ENCODE data around the gene NTM.

DNA sequence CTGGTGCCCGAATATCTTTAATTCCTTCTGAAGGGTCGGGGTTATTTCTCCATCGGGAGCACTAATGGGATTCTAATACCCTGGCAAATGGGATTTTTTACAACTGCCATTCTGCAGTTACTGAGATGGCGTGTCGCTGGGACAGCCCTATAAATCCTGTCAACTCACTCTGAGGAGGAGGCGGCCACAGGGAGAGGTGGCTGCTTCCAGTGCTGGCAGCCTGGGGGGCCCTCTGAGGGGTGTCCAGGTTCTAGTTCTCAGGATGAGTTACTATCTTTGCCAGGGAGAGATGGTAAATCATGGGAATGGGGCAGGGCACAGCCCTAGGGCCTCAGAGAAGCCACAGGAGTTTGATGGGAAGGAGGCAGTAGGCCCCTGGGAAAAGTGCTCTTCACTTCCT, 135.9 kb downstream of the NTM start:
- TF ChIP-seq, protein P1, sequence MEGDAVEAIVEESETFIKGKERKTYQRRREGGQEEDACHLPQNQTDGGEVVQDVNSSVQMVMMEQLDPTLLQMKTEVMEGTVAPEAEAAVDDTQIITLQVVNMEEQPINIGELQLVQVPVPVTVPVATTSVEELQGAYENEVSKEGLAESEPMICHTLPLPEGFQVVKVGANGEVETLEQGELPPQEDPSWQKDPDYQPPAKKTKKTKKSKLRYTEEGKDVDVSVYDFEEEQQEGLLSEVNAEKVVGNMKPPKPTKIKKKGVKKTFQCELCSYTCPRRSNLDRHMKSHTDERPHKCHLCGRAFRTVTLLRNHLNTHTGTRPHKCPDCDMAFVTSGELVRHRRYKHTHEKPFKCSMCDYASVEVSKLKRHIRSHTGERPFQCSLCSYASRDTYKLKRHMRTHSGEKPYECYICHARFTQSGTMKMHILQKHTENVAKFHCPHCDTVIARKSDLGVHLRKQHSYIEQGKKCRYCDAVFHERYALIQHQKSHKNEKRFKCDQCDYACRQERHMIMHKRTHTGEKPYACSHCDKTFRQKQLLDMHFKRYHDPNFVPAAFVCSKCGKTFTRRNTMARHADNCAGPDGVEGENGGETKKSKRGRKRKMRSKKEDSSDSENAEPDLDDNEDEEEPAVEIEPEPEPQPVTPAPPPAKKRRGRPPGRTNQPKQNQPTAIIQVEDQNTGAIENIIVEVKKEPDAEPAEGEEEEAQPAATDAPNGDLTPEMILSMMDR (IDR thresholded peaks at IDR 0.05; ENCODE audit: low read depth, low read length) = no peak
- TF ChIP-seq EZH2phosphoT487 (IDR thresholded peaks at IDR 0.05; ENCODE audit: low read depth) = no peak

All from OCI-LY3 (cell line).